Measurements from ENCODE around the gene MRPS23. TPM values are rescaled to one million over a fixed set of nuclear protein-coding genes. Genes with fewer than 3 reads are reported as not detected.
A peak's percentile ranks its signal among the peaks of the same experiment; 100 is the strongest.

Gene MRPS23
- total and polyA plus RNA-seq, 2 of the 13 experiments (the other 11 are each of a cell fraction or from before 2014, with no cell fraction given) = 63.2 to 181 TPM

- TF ChIP-seq SALL1 (CRISPR knock-in tag; IDR thresholded peaks at IDR 0.05) (0 out of 2 replicates have a peak, but pooled peaks have one; percentile 19), HDAC2 (CRISPR knock-in tag; IDR thresholded peaks at IDR 0.05) (no peak), SMAD3 (CRISPR knock-in tag; IDR thresholded peaks at IDR 0.05) (no peak), TRAFD1 (CRISPR knock-in tag; IDR thresholded peaks at IDR 0.05; ENCODE audit: borderline replicate concordance) (no peak), REXO4 (CRISPR knock-in tag; IDR thresholded peaks at IDR 0.05; ENCODE audit: borderline replicate concordance) (no peak), ZBTB38 (CRISPR knock-in tag; IDR thresholded peaks at IDR 0.05) (peak; percentile 75; the same call in 1 of the 2 replicates), ARID2 (CRISPR knock-in tag; IDR thresholded peaks at IDR 0.05; ENCODE audit: borderline replicate concordance) (no peak), TIGD3 (CRISPR knock-in tag; IDR thresholded peaks at IDR 0.05; ENCODE audit: borderline replicate concordance) (no peak), ZNF704 (CRISPR knock-in tag; IDR thresholded peaks at IDR 0.05; ENCODE audit: borderline replicate concordance) (no peak), NFKBIZ (CRISPR knock-in tag; IDR thresholded peaks at IDR 0.05) (no peak), ZNF44 (CRISPR knock-in tag; IDR thresholded peaks at IDR 0.05) (no peak), NFE2L1 (CRISPR knock-in tag; IDR thresholded peaks at IDR 0.05; ENCODE audit: borderline replicate concordance) (no peak), ZKSCAN1 (IDR thresholded peaks at IDR 0.05; ENCODE audit: low read length) (no peak), ZNF34 (CRISPR knock-in tag; IDR thresholded peaks at IDR 0.05; ENCODE audit: borderline replicate concordance) (no peak), ZUFSP (CRISPR knock-in tag; IDR thresholded peaks at IDR 0.05; ENCODE audit: borderline replicate concordance) (no peak), CTCF (CRISPR knock-in tag; IDR thresholded peaks at IDR 0.05) (peak; percentile 49), SIX4 (CRISPR knock-in tag; IDR thresholded peaks at IDR 0.05) (no peak), ZNF280D (CRISPR knock-in tag; IDR thresholded peaks at IDR 0.05) (no peak)
These were observed 15.6 kb downstream of the MRPS23 start (continued) for GRCh38 chr17:57834146-57834741.

Measured in HepG2 (cell line).